HG02938 (cell line): Measurements from ENCODE around the gene CABP1.

Source experiments
- ATAC-seq: cut with Tn5 transposase; IDR thresholded peaks from one replicate; pipeline ENCODE4 v1.9.1; 2021; ENCODE audit warnings: mild to moderate bottlenecking, moderate library complexity; ENCODE audit not compliant: unreplicated experiment

Gene CABP1

GRCh38 chr12:120690083-120690450 lies 49.6 kb downstream of the CABP1 start:
- ATAC-seq: no peak

- ATAC-seq: no peak
Observed at GRCh38 chr12:120690978-120691377, 50.6 kb downstream of the CABP1 start.

GRCh38 chr12:120692524-120693033 lies 52.2 kb downstream of the CABP1 start:
- no peak for ATAC-seq

- no peak for ATAC-seq
Observed at GRCh38 chr12:120693848-120694247, 53.4 kb downstream of the CABP1 start.

- no peak for ATAC-seq
Observed at GRCh38 chr12:120696626-120697025, 56.2 kb downstream of the CABP1 start.

- no peak for ATAC-seq
Observed at GRCh38 chr12:120697344-120697743, 56.9 kb downstream of the CABP1 start.

GRCh38 chr12:120698665-120699064 lies 58.2 kb downstream of the CABP1 start:
- no peak for ATAC-seq

GRCh38 chr12:120699553-120699952 lies 59.1 kb downstream of the CABP1 start:
- ATAC-seq: no peak

GRCh38 chr12:120700886-120701285 lies 60.5 kb downstream of the CABP1 start:
- no peak for ATAC-seq

GRCh38 chr12:120702637-120703036 lies 62.2 kb downstream of the CABP1 start:
- no peak for ATAC-seq

- ATAC-seq: no peak
Observed at GRCh38 chr12:120703311-120703942, 63.0 kb downstream of the CABP1 start.

- no peak for ATAC-seq
Observed at GRCh38 chr12:120705618-120706017, 65.2 kb downstream of the CABP1 start.

- ATAC-seq: no peak
Observed at GRCh38 chr12:120706029-120706428, 65.6 kb downstream of the CABP1 start.

- no peak for ATAC-seq
Observed at GRCh38 chr12:120708651-120709050, 68.2 kb downstream of the CABP1 start.

- peak; percentile 58 for ATAC-seq
Observed at GRCh38 chr12:120710031-120710804, 69.8 kb downstream of the CABP1 start, which contains the start of gene UNC119B. Gene UNC119B (plus strand): TSS chr12:120710458. CDS start chr12:120710475, 17 bp downstream.

GRCh38 chr12:120710805-120711296 lies 70.4 kb downstream of the CABP1 start:
- ATAC-seq: peak; percentile 36

- ATAC-seq: no peak
Observed at GRCh38 chr12:120711411-120711810, 71.0 kb downstream of the CABP1 start.

- no peak for ATAC-seq
Observed at GRCh38 chr12:120712610-120713009, 72.2 kb downstream of the CABP1 start.

- ATAC-seq: no peak
Observed at GRCh38 chr12:120713861-120714482, 73.5 kb downstream of the CABP1 start.
